ENCODE data around the gene ZNF264. TPM values are rescaled to one million over a fixed set of nuclear protein-coding genes. Genes with fewer than 3 reads are reported as not detected.
"Not testable (repeated sequence)": the region's sequence is repeated elsewhere in the genome, so short reads cannot be mapped to it uniquely, and the experiment has no call there.

ZNF264 gene
- total RNA-seq, 1 experiment from 2014 or later, result 48.3 TPM

GRCh38 chr19:57192077-57192420 lies 749 bp downstream of the ZNF264 start:
- intact Hi-C loops (cut with micrococcal nuclease; ENCODE audit: unreplicated experiment) (no loop called here), in situ Hi-C loops (cut with HindIII; ENCODE audit: low pct_unique_long_range_greater_than_20kb, low sequenced_read_pairs) (no loop called here)
- Histone ChIP-seq H3K4me1 (ENCODE audit: control insufficient read depth, insufficient read depth, low read length) (no peaks in the 10 kb centered on the region; the same call in 1 of the 2 replicates), H3K9me3 (ENCODE audit: control insufficient read depth, insufficient read depth, low read depth, low read length) (peaks cover 14% of the 10 kb centered on the region; the same call in 1 of the 2 replicates), H3K27me3 (ENCODE audit: control insufficient read depth, insufficient read depth, low read length) (no peaks in the 10 kb centered on the region), H3K36me3 (ENCODE audit: control insufficient read depth, insufficient read depth, low read length) (peaks cover 16% of the 10 kb centered on the region), H3K4me3 (ENCODE audit: low read depth in 2 of 2, low read length in 2 of 2) (peak overlapping the region; percentile 91 to 92), H3K27ac (ENCODE audit: low read length) (peak overlapping the region; percentile 97)
- ATAC-seq, result peak; percentile 17
- no peak for DNase-seq (ENCODE audit: low read depth, low spot score)
- CTCF ChIA-PET, result no interaction called here
- no TSS peak for BruUV-seq (replicated peaks)
- POLR2A ChIA-PET, result interaction anchor here (0.7 kb wide), 1 partner anchor 1051 kb away, joined by 4 read pairs; no protein-coding TSS in a partner anchor
- TF ChIP-seq REST (IDR thresholded peaks at IDR 0.05; ENCODE audit: insufficient read depth in 1 of 2, low read depth in 2 of 2, low read length in 1 of 2), result no peak
- TF ChIP-seq POLR2AphosphoS5 (IDR thresholded peaks at IDR 0.05; ENCODE audit: low read depth, low read length), result no peak
- no peak for TF ChIP-seq CTCF (IDR thresholded peaks at IDR 0.05)
- no peak for TF ChIP-seq TCF7L2 (IDR thresholded peaks at IDR 0.05; ENCODE audit: low read depth, low read length)
- no peak for TF ChIP-seq SIN3A (IDR thresholded peaks at IDR 0.05; ENCODE audit: borderline replicate concordance, insufficient read depth, low read depth, low read length)

GRCh38 chr19:57192993-57193392 lies 1.7 kb downstream of the ZNF264 start:
- in situ Hi-C loops (cut with HindIII; ENCODE audit: low pct_unique_long_range_greater_than_20kb, low sequenced_read_pairs) (no loop called here), intact Hi-C loops (cut with micrococcal nuclease; ENCODE audit: unreplicated experiment) (no loop called here)
- H3K4me1 ChIP-seq (ENCODE audit: control insufficient read depth, insufficient read depth, low read length), result no peaks in the 10 kb centered on the region; the same call in 1 of the 2 replicates
- peaks cover 16% of the 10 kb centered on the region for H3K36me3 ChIP-seq (ENCODE audit: control insufficient read depth, insufficient read depth, low read length)
- H3K4me3 ChIP-seq (ENCODE audit: low read depth in 2 of 2, low read length in 2 of 2), result peak overlapping the region; percentile 91 to 92
- peaks cover 14% of the 10 kb centered on the region; the same call in 1 of the 2 replicates for H3K9me3 ChIP-seq (ENCODE audit: control insufficient read depth, insufficient read depth, low read depth, low read length)
- no TSS peak for BruUV-seq (replicated peaks)
- ChIA-PET CTCF (no interaction called here), POLR2A (interaction anchor here (0.6 kb wide), 1 partner anchor 421 kb away, joined by 3 read pairs; the partner anchor contains the start of gene ZNF134)
- DNase-seq (ENCODE audit: low read depth, low spot score) (no peak), ATAC-seq (no peak)
- TF ChIP-seq TCF7L2 (IDR thresholded peaks at IDR 0.05; ENCODE audit: low read depth, low read length), result no peak
- no peak for TF ChIP-seq SIN3A (IDR thresholded peaks at IDR 0.05; ENCODE audit: borderline replicate concordance, insufficient read depth, low read depth, low read length)
- no peak for TF ChIP-seq POLR2AphosphoS5 (IDR thresholded peaks at IDR 0.05; ENCODE audit: low read depth, low read length)
- no peak for TF ChIP-seq CTCF (IDR thresholded peaks at IDR 0.05)
- TF ChIP-seq REST (IDR thresholded peaks at IDR 0.05; ENCODE audit: insufficient read depth in 1 of 2, low read depth in 2 of 2, low read length in 1 of 2), result no peak
- H3K27ac ChIP-seq (ENCODE audit: low read length), result no peak overlapping the region
- no peaks in the 10 kb centered on the region for H3K27me3 ChIP-seq (ENCODE audit: control insufficient read depth, insufficient read depth, low read length)

GRCh38 chr19:57197874-57198273 lies 6.6 kb downstream of the ZNF264 start:
- ATAC-seq; H3K27me3 ChIP-seq (ENCODE audit: control insufficient read depth, insufficient read depth, low read length); H3K27ac ChIP-seq (ENCODE audit: low read length); in situ Hi-C loops (cut with HindIII; ENCODE audit: low pct_unique_long_range_greater_than_20kb, low sequenced_read_pairs); intact Hi-C loops (cut with micrococcal nuclease; ENCODE audit: unreplicated experiment); H3K4me3 ChIP-seq (ENCODE audit: low read depth in 2 of 2, low read length in 2 of 2); POLR2A ChIA-PET; H3K9me3 ChIP-seq (ENCODE audit: control insufficient read depth, insufficient read depth, low read depth, low read length); DNase-seq (ENCODE audit: low read depth, low spot score); H3K4me1 ChIP-seq (ENCODE audit: control insufficient read depth, insufficient read depth, low read length); BruUV-seq (replicated peaks); CTCF ChIA-PET: not testable (repeated sequence)
- H3K36me3 ChIP-seq (ENCODE audit: control insufficient read depth, insufficient read depth, low read length), result peaks cover 16% of the 10 kb centered on the region
